HG03135 (cell line): ENCODE data around the gene NBPF1.
"Not testable (repeated sequence)": the region's sequence is repeated elsewhere in the genome, so short reads cannot be mapped to it uniquely, and the experiment has no call there.

ENCODE experiments used
- ATAC-seq: cut with Tn5 transposase; IDR thresholded peaks from one replicate; pipeline ENCODE4 v1.9.1; 2021; ENCODE audit warnings: mild to moderate bottlenecking, moderate library complexity; ENCODE audit not compliant: unreplicated experiment

Gene NBPF1

GRCh38 chr1:16607853-16608815, 5.2 kb downstream of the NBPF1 start:
- ATAC-seq, result not testable (repeated sequence)

GRCh38 chr1:16607433-16607851, 5.9 kb downstream of the NBPF1 start:
- ATAC-seq, result no peak

- ATAC-seq, result not testable (repeated sequence)
Observed at GRCh38 chr1:16606666-16607432, 6.5 kb downstream of the NBPF1 start.

- no peak for ATAC-seq
Observed at GRCh38 chr1:16605532-16606505, 7.5 kb downstream of the NBPF1 start.

GRCh38 chr1:16605213-16605525, 8.2 kb downstream of the NBPF1 start:
- no peak for ATAC-seq

GRCh38 chr1:16604514-16605212, 8.7 kb downstream of the NBPF1 start:
- not testable (repeated sequence) for ATAC-seq

- ATAC-seq, result not testable (repeated sequence)
Observed at GRCh38 chr1:16603623-16604022, 9.7 kb downstream of the NBPF1 start.

GRCh38 chr1:16602336-16603011, 10.9 kb downstream of the NBPF1 start:
- not testable (repeated sequence) for ATAC-seq

GRCh38 chr1:16600855-16601786, 12.2 kb downstream of the NBPF1 start:
- not testable (repeated sequence) for ATAC-seq

- not testable (repeated sequence) for ATAC-seq
Observed at GRCh38 chr1:16599326-16599725, 14.0 kb downstream of the NBPF1 start.

GRCh38 chr1:16595216-16595615, 18.1 kb downstream of the NBPF1 start:
- not testable (repeated sequence) for ATAC-seq

- ATAC-seq, result not testable (repeated sequence)
Observed at GRCh38 chr1:16591845-16592244, 21.5 kb downstream of the NBPF1 start.

GRCh38 chr1:16588081-16588480, 25.3 kb downstream of the NBPF1 start:
- not testable (repeated sequence) for ATAC-seq

GRCh38 chr1:16587639-16588038, 25.7 kb downstream of the NBPF1 start:
- ATAC-seq, result not testable (repeated sequence)

- not testable (repeated sequence) for ATAC-seq
Observed at GRCh38 chr1:16565324-16565723, 48.0 kb downstream of the NBPF1 start.

- ATAC-seq, result not testable (repeated sequence)
Observed at GRCh38 chr1:16561035-16561434, 52.3 kb downstream of the NBPF1 start.

- not testable (repeated sequence) for ATAC-seq
Observed at GRCh38 chr1:16560498-16560897, 52.9 kb downstream of the NBPF1 start.

- ATAC-seq, result not testable (repeated sequence)
Observed at GRCh38 chr1:16559688-16560087, 53.7 kb downstream of the NBPF1 start.
